ENCODE results near the gene LAMA2. TPM values are rescaled to one million over a fixed set of nuclear protein-coding genes. Genes with fewer than 3 reads are reported as not detected.

LAMA2 gene
- total and polyA plus RNA-seq, 7 donors = 8.8 to 59.0 (median 27.3) TPM

GRCh38 chr6:129282019-129282418, 399.1 kb downstream of the LAMA2 start:
- no peak for ATAC-seq
- H3K27me3 ChIP-seq (ENCODE audit: insufficient read depth in 3 of 3, low read length in 2 of 3) = no peaks in the 10 kb centered on the region
- H3K4me1 ChIP-seq = peaks cover 15% of the 10 kb centered on the region
- H3K4me3 ChIP-seq = no peak overlapping the region
- no peak overlapping the region for H3K27ac ChIP-seq
- intact Hi-C loops (cut with DNase I) = no loop called here
- H3K9me3 ChIP-seq = no peaks in the 10 kb centered on the region
- no peak for DNase-seq
- H3K36me3 ChIP-seq (ENCODE audit: insufficient read depth in 1 of 2, low read depth in 1 of 2) = peaks cover 0 to 4% of the 10 kb centered on the region in 2 donors
- TF ChIP-seq CTCF (IDR thresholded peaks at IDR 0.05) = no peak

- ATAC-seq (no peak), DNase-seq (no peak)
- H3K4me3 ChIP-seq = no peak overlapping the region
- WGBS, 3 donors = 57 to 72% (median 60%) methylated on average over 3 of the region's 3 CpGs
- TF ChIP-seq CTCF (IDR thresholded peaks at IDR 0.05) = no peak
- H3K27me3 ChIP-seq (ENCODE audit: insufficient read depth in 3 of 3, low read length in 2 of 3) = no peaks in the 10 kb centered on the region
- peaks cover 15% of the 10 kb centered on the region for H3K4me1 ChIP-seq
- intact Hi-C loops (cut with DNase I) = no loop called here
- H3K36me3 ChIP-seq (ENCODE audit: insufficient read depth in 1 of 2, low read depth in 1 of 2) = peaks cover 0 to 4% of the 10 kb centered on the region in 2 donors
- H3K27ac ChIP-seq = no peak overlapping the region
- no peaks in the 10 kb centered on the region for H3K9me3 ChIP-seq
Measured at GRCh38 chr6:129284225-129284624, 401.3 kb downstream of the LAMA2 start.

GRCh38 chr6:129287231-129288177, 404.6 kb downstream of the LAMA2 start:
- intact Hi-C loops (cut with DNase I) = no loop called here
- ATAC-seq (no peak), DNase-seq (no peak)
- WGBS, 3 donors = 84 to 94% (median 88%) methylated on average over 7 of the region's 7 CpGs
- H3K27ac ChIP-seq = no peak overlapping the region
- peaks cover 0 to 10% of the 10 kb centered on the region in 2 donors for H3K36me3 ChIP-seq (ENCODE audit: insufficient read depth in 1 of 2, low read depth in 1 of 2)
- no peaks in the 10 kb centered on the region for H3K9me3 ChIP-seq
- no peaks in the 10 kb centered on the region for H3K27me3 ChIP-seq (ENCODE audit: insufficient read depth in 3 of 3, low read length in 2 of 3)
- no peaks in the 10 kb centered on the region for H3K4me1 ChIP-seq
- TF ChIP-seq CTCF (IDR thresholded peaks at IDR 0.05) = no peak
- H3K4me3 ChIP-seq = no peak overlapping the region

GRCh38 chr6:129289442-129289841, 406.5 kb downstream of the LAMA2 start:
- peaks cover 0 to 6% of the 10 kb centered on the region in 2 donors for H3K36me3 ChIP-seq (ENCODE audit: insufficient read depth in 1 of 2, low read depth in 1 of 2)
- ATAC-seq (no peak), DNase-seq (no peak)
- intact Hi-C loops (cut with DNase I) = no loop called here
- WGBS, 3 donors = 98% methylated on average over 1 of the region's 1 CpG
- no peaks in the 10 kb centered on the region for H3K27me3 ChIP-seq (ENCODE audit: insufficient read depth in 3 of 3, low read length in 2 of 3)
- no peak for TF ChIP-seq CTCF (IDR thresholded peaks at IDR 0.05)
- no peaks in the 10 kb centered on the region for H3K4me1 ChIP-seq
- no peaks in the 10 kb centered on the region for H3K9me3 ChIP-seq
- H3K27ac ChIP-seq = no peak overlapping the region
- H3K4me3 ChIP-seq = no peak overlapping the region
